Measurements from ENCODE around the gene CTAGE4. TPM values are rescaled to one million over a fixed set of nuclear protein-coding genes. Genes with fewer than 3 reads are reported as not detected.

CTAGE4 gene
- 0.14 and 2.1 TPM in 2 replicates for total RNA-seq

DNA sequence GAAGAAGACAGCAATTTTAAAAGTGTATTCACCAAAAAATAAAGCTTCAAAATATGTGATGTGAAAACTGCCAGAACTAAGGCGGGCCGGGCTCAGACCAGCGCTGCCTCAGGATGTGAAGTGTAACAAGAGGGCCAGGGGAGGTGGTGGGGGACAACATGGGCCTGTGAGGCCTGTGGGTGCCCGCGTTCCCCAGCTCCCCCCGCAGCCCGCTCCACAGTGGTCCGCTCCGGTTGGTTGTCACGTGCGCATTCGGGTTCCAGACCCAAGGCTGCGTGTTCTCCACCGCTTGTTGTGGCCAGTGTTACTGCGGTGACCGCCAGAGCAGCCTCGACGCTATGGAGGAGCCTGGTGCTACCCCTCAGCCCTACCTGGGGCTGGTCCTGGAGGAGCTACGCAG lies at the start of gene CTAGE4:
CTAGE4 (plus strand) TSS at position 301 of the 400 bp plus-strand sequence; CDS start at position 339, 38 bp downstream.

DNA sequence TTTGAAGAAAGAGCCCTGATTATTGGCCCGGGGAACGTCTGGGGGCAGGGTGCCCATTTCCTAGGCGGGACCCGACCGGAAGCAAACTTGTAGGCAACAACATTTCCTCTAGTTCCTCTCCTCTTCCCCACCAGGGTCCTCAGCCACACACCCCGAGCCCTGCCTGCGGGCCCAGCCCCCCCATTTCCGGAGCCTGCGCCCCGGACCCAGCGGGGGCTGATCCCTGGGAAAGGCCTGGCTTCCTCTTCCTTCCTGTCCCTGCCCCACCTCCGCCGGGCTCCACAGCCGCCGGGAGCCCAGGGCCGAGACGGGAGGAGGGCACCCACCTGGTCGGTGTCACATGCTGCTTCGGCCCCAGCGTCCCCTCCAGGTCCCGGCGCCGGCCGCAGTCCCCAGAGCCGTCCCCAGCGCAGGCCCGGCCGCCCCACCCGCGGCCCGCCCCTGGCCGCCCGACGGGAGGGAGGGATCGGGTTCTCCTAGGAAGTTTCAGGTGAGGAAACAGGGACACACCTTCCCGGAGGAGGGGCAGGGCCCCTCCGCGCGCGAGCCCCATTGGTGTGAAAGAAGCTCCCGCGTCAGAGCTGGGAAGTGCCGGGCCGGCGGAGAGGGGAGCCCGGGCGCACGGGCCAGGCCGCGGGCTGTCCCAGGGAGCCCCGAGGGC lies 12.1 kb downstream of the CTAGE4 start, which contains the start of gene ARHGEF35:
ARHGEF35 (minus strand) TSS at position 622 of the 661 bp plus-strand sequence. CDS start 7,450 bp downstream, outside the sequence.

Other genes with a start within 250 kb of the CTAGE4 start
- not detected in 2 replicates for gene OR2F2, start 248.2 kb upstream of the CTAGE4 start, total RNA-seq
- gene OR2F1, start 228.6 kb upstream of the CTAGE4 start, total RNA-seq: not detected in 2 replicates
- gene OR6B1, start 183.1 kb upstream of the CTAGE4 start, total RNA-seq: not detected in 2 replicates
- gene OR2A5, start 134.5 kb upstream of the CTAGE4 start, total RNA-seq: not detected in 2 replicates
- not detected in 2 replicates for gene OR2A25, start 113.7 kb upstream of the CTAGE4 start, total RNA-seq
- not detected in 2 replicates for gene OR2A12, start 97.2 kb upstream of the CTAGE4 start, total RNA-seq
- gene OR2A2, start 73.9 kb upstream of the CTAGE4 start, total RNA-seq: not detected in 2 replicates
- not detected in 2 replicates for gene OR2A14, start 60.3 kb upstream of the CTAGE4 start, total RNA-seq
- gene ARHGEF35, start 12.4 kb downstream of the CTAGE4 start, total RNA-seq: 24.6 and 27.1 TPM in 2 replicates
- not detected in 2 replicates for gene OR2A42, start 56.1 kb downstream of the CTAGE4 start, total RNA-seq
- 1.6 and 2.1 TPM in 2 replicates for gene OR2A7, start 81.3 kb downstream of the CTAGE4 start, total RNA-seq
- 6.6 and 7.2 TPM in 2 replicates for gene CTAGE8, start 85.8 kb downstream of the CTAGE4 start, total RNA-seq
- not detected in 2 replicates for gene OR2A1, start 129.0 kb downstream of the CTAGE4 start, total RNA-seq
- gene ARHGEF5, start 171.9 kb downstream of the CTAGE4 start, total RNA-seq: 16.4 and 24.9 TPM in 2 replicates
- not detected in 2 replicates for gene NOBOX, start 220.2 kb downstream of the CTAGE4 start, total RNA-seq

All from nasal cavity respiratory epithelium epithelial cell of viscerocranial mucosa (primary cell).